NCI-H460 (cell line): ENCODE measurements around the gene ISCU. TPM values are rescaled to one million over a fixed set of nuclear protein-coding genes. Genes with fewer than 3 reads are reported as not detected.
"Not testable (repeated sequence)": the region's sequence is repeated elsewhere in the genome, so short reads cannot be mapped to it uniquely, and the experiment has no call there.

Source experiments
- DNase-seq: peaks from one replicate; pipeline ENCODE4 v3.0.0-alpha.2; 2016; ENCODE audit warnings: low read depth; ENCODE audit errors: extremely low read depth
- total RNA-seq: library from RNA; depleted of rRNA; stranded (reverse); fragments of >200 nt; shearing (Covaris generic); gene quantifications from 2 replicates; pipeline ENCODE4 v1.2.3, GENCODE V29; 2014; rRNA removed

ISCU gene
- total RNA-seq, 1 experiment from 2014 or later, result 245 TPM

- no peak for DNase-seq
Observed at GRCh38 chr12:108616359-108616758, 54.0 kb downstream of the ISCU start.

DNA sequence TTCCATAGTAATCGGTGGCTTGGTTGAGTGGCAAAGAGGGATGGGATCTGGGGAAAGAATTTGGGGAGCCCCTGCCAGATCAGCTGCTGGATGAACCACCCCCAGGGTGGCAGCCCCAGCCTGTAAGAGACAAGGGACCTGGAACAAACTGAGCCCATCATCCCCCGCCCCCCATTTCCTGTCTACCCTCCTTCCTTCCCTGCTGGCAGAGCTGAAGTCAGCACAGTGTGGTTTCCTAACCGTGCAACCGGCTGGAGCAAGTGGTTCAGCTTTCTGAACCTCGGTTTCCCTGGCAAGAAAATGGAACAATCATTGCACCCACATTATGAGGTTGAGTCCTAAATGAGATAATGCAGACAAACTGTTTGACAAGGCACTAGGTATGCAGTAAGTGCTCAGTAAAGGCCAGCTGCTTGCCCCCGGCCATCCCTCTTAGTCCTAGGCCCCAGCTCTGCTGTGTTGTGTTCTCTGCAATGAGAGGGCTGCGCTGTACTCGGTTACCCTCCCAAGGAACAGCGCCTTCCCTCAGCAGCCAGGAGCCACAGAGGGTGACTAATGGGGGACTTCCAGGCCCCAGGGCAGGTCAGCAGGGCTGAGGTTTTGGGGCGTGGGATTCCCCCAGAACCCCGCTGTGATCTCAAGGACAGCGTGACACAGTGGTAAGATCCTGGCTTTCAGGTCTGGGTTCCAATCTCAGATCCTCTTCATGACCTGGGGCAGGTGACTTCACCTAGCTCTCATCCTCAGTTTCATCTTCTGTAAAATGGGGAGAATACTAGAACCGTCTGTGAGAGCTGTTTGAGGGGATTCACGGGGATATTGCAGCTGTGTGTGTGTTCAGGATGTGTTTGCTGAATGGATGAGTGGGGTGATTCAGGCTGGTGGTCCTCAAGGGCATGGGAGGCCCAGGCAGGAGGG is 54.8 kb downstream of the ISCU start:
- DNase-seq, result no peak

DNA sequence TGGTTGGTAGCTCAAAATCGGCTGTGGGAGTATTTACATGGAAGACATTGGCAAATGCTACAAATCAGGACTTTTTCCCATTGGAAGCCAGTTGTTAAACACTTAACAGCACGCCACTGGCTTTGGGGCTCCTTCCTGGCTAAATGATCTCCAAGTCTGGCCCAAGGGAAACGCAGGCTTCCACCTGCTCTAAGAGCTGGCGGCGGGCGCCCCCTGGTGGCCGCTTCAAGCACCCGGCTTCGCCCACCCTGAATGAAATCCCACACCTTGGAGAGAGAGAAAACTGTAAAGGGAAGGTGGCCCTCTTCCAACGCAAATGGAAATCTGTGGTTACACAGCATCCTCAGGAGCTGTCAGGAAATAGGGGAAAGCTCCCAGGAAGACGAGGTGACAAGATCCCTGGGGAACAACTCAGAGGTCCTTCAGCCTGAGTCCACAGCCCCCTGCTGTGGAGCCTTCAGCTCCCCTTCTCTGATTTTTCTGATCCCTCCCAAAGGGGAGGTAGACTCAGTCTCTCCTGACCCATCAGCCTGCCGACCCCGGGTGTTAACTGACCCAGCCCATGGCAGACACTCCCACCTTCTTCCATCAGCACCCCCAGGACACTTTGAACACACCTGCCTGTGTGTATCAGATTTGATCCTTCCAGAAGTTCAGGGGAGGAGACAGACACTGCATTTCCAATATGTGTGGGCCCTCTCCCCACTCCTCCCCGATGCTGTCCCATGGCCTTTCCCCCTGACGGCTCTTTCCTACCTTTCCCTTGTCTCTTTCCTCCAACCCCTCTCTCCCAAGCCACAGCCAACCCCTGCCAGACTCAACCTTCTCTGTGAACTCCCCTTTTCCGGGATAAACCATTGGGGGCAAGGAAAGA is 55.9 kb downstream of the ISCU start:
- peak; percentile 63 for DNase-seq

DNA sequence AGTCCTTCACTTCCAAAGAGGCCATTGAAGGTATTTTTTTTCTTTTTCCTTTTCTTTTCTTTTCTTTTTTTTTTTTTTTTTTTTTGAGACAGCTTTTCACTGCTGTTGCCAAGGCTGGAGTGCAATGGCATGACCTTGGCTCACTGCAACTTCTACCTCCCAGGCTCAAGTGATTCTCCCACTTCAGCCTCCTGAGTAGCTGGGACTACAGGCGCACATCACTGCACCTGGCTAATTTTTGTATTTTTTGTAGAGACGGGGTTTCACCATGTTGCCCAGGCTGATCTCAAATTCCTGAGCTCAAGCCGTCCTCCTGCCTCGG is 56.5 kb downstream of the ISCU start:
- not testable (repeated sequence) for DNase-seq

Other genes starting within 250 kb of the ISCU start
- gene CMKLR1, start 223.3 kb upstream of the ISCU start, total RNA-seq, result not detected in 2 replicates
- 6.3 and 7.2 TPM in 2 replicates for gene FICD, start 47.3 kb upstream of the ISCU start, total RNA-seq
- gene SART3, start 1.4 kb upstream of the ISCU start, total RNA-seq, result 70.1 and 70.4 TPM in 2 replicates
- gene TMEM119, start 35.5 kb downstream of the ISCU start, total RNA-seq, result not detected in 2 replicates
- gene SELPLG, start 71.3 kb downstream of the ISCU start, total RNA-seq, result not detected in 2 replicates
- 47.3 and 52.8 TPM in 2 replicates for gene CORO1C, start 168.9 kb downstream of the ISCU start, total RNA-seq